A673 (cell line): Measurements from ENCODE around the gene SLC4A7. TPM values are rescaled to one million over a fixed set of nuclear protein-coding genes. Genes with fewer than 3 reads are reported as not detected.

Experiments used
- BruUV-seq: library from RNA; stranded (reverse); fragments of 400-500 nt; replicated peaks from 2 replicates; lab custom pipeline; 2021; lab: Mats Ljungman, UMichigan
- CTCF ChIA-PET: fragments of 300-600 bp; sonication (Branson Sonifier 250); formaldehyde crosslinking; loops from one replicate; lab custom pipeline; 2022; ENCODE audit warnings: antibody characterized with exemption; lab: Charles Lee
- POLR2A ChIA-PET: fragments of 300-600 bp; sonication (Branson Sonifier 250); formaldehyde crosslinking; loops from one replicate; lab custom pipeline; 2022; ENCODE audit warnings: antibody characterized with exemption; ENCODE audit not compliant: low non-redundant PET; lab: Charles Lee
- DNase-seq: peaks from one replicate; pipeline ENCODE4 v3.0.0-alpha.2; 2015; ENCODE audit warnings: low spot score
- H3K27ac ChIP-seq: fragments of 200-600 bp; sonication (generic); 2 replicates; pipeline ENCODE4 v1.5.1; 2016; ENCODE audit warnings: mixed run types, low read depth, mild to moderate bottlenecking, mixed read lengths, antibody characterized with exemption, low read length; ENCODE audit not compliant: poor library complexity, severe bottlenecking
- H3K27me3 ChIP-seq: fragments of 200-600 bp; sonication (generic); replicated peaks from 2 replicates; pipeline ENCODE4 v1.6.1; 2017; ENCODE audit warnings: mixed run types, low read depth, mild to moderate bottlenecking, mixed read lengths, antibody characterized with exemption, low read length; ENCODE audit not compliant: insufficient read depth, poor library complexity
- H3K36me3 ChIP-seq: fragments of 200-600 bp; sonication (generic); 2 replicates; pipeline ENCODE4 v1.6.1; 2016; ENCODE audit warnings: mixed run types, mild to moderate bottlenecking, mixed read lengths, antibody characterized with exemption, low read length; ENCODE audit not compliant: insufficient read depth, poor library complexity, severe bottlenecking
- H3K4me1 ChIP-seq: fragments of 200-600 bp; sonication (generic); 2 replicates; pipeline ENCODE4 v1.6.1; 2017; ENCODE audit warnings: mixed run types, mild to moderate bottlenecking, mixed read lengths, antibody characterized with exemption, low read length; ENCODE audit not compliant: insufficient read depth, poor library complexity, severe bottlenecking
- H3K4me3 ChIP-seq: fragments of 200-600 bp; sonication (generic); 2 replicates; pipeline ENCODE4 v1.5.1; 2016; ENCODE audit warnings: low read depth, mixed run types, mild to moderate bottlenecking, mixed read lengths, low read length; ENCODE audit not compliant: poor library complexity, severe bottlenecking
- H3K9me3 ChIP-seq: fragments of 200-600 bp; sonication (generic); 2 replicates; pipeline ENCODE4 v1.6.1; 2016; ENCODE audit warnings: mixed run types, low read depth, mild to moderate bottlenecking, mixed read lengths, antibody characterized with exemption, low read length; ENCODE audit not compliant: poor library complexity, severe bottlenecking
- CTCF ChIP-seq: fragments of 300-800, 200-600 bp; sonication (generic); conservative IDR thresholded peaks from 2 replicates; pipeline ENCODE4 v1.5.1; 2017; ENCODE audit warnings: low read depth, mild to moderate bottlenecking, antibody characterized with exemption, low read length, moderate library complexity, mixed read lengths
- EZH2 ChIP-seq: fragments of 200-600 bp; sonication (generic); IDR thresholded peaks from 2 replicates; pipeline ENCODE4 v1.6.1; 2017; ENCODE audit warnings: borderline replicate concordance, low read depth, mild to moderate bottlenecking, mixed read lengths, antibody characterized with exemption, low read length; ENCODE audit not compliant: poor library complexity, severe bottlenecking
- intact Hi-C: fragments of 100-400 bp; cut with micrococcal nuclease; formaldehyde crosslinking; loops from one replicate; pipeline ENCODE4 v1.10.0; 2022; ENCODE audit not compliant: unreplicated experiment
- total RNA-seq: library from RNA; stranded (reverse); gene quantifications from 2 replicates; pipeline ENCODE4 v1.2.3, GENCODE V29; 2021

Gene SLC4A7
- total RNA-seq, 1 experiment from 2014 or later, result 22.6 TPM

- Histone ChIP-seq H3K9me3 (no peaks in the 10 kb centered on the region), H3K27ac (no peak overlapping the region), H3K36me3 (no peaks in the 10 kb centered on the region), H3K27me3 (no peaks in the 10 kb centered on the region), H3K4me1 (peaks cover 9% of the 10 kb centered on the region), H3K4me3 (no peak overlapping the region)
- POLR2A ChIA-PET, result no interaction called here
- no peak for DNase-seq
- intact Hi-C loops, result no loop called here
- TF ChIP-seq CTCF (no peak), EZH2 (no peak)
- no TSS peak for BruUV-seq
- CTCF ChIA-PET, result no interaction called here
These were observed 27.6 kb downstream of the SLC4A7 start for GRCh38 chr3:27456554-27456953.

DNA sequence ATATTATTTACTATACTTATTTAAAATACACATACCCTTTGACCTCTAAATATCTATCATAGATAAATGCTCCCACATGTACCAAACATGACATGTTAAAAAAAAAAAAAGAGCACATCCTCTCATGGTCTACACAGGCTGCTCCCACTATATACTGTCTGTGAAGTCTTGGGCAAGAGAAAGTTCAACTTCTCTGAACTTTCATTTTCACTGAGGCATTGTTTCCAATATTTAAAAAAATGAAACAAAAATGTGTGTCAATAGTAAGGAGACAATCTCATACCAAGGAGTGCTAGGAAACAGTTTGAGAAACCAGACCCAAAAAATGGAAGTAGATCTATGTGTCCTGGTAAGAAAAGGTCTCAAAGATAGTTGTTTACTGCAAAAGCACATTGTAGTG lies 29.3 kb downstream of the SLC4A7 start:
- Histone ChIP-seq H3K27me3 (no peaks in the 10 kb centered on the region), H3K9me3 (no peaks in the 10 kb centered on the region), H3K4me1 (peaks cover 9% of the 10 kb centered on the region), H3K4me3 (no peak overlapping the region), H3K36me3 (no peaks in the 10 kb centered on the region), H3K27ac (no peak overlapping the region)
- BruUV-seq, result no TSS peak
- ChIA-PET POLR2A (no interaction called here), CTCF (no interaction called here)
- intact Hi-C loops, result no loop called here
- TF ChIP-seq EZH2 (no peak), CTCF (no peak)
- DNase-seq, result no peak

- POLR2A ChIA-PET, result no interaction called here
- Histone ChIP-seq H3K4me3 (no peak overlapping the region), H3K36me3 (no peaks in the 10 kb centered on the region), H3K4me1 (peaks cover 9% of the 10 kb centered on the region), H3K9me3 (no peaks in the 10 kb centered on the region), H3K27ac (no peak overlapping the region), H3K27me3 (no peaks in the 10 kb centered on the region)
- intact Hi-C loops, result no loop called here
- TF ChIP-seq EZH2 (no peak), CTCF (no peak)
- CTCF ChIA-PET, result no interaction called here
- DNase-seq, result no peak
- BruUV-seq, result no TSS peak
These were observed 29.7 kb downstream of the SLC4A7 start for GRCh38 chr3:27454461-27454860.
